Choroid plexus epithelial cell (primary cell): Measurements from ENCODE around the gene GPRIN1.
A peak's percentile ranks its signal among the peaks of the same experiment; 100 is the strongest.

Source experiments
- DNase-seq: peaks from one replicate; pipeline ENCODE4 v3.0.0-alpha.2; 2010; ENCODE audit warnings: low read depth
- H3K4me3 ChIP-seq: 2 replicates; pipeline ENCODE4 v1.5.1; 2011; ENCODE audit warnings: low read depth, mild to moderate bottlenecking, control low read depth, low read length, moderate library complexity
- TF ChIP-seq, protein P1 (sequence below): conservative IDR thresholded peaks from 2 replicates; pipeline ENCODE4 v1.5.1; 2011; ENCODE audit warnings: low read depth, mild to moderate bottlenecking, control low read depth, inconsistent platforms, low read length, moderate library complexity

Gene GPRIN1

GRCh38 chr5:176581361-176581760 lies 28.6 kb downstream of the GPRIN1 start:
- TF ChIP-seq, protein P1, sequence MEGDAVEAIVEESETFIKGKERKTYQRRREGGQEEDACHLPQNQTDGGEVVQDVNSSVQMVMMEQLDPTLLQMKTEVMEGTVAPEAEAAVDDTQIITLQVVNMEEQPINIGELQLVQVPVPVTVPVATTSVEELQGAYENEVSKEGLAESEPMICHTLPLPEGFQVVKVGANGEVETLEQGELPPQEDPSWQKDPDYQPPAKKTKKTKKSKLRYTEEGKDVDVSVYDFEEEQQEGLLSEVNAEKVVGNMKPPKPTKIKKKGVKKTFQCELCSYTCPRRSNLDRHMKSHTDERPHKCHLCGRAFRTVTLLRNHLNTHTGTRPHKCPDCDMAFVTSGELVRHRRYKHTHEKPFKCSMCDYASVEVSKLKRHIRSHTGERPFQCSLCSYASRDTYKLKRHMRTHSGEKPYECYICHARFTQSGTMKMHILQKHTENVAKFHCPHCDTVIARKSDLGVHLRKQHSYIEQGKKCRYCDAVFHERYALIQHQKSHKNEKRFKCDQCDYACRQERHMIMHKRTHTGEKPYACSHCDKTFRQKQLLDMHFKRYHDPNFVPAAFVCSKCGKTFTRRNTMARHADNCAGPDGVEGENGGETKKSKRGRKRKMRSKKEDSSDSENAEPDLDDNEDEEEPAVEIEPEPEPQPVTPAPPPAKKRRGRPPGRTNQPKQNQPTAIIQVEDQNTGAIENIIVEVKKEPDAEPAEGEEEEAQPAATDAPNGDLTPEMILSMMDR: no peak
- DNase-seq: no peak
- H3K4me3 ChIP-seq: no peak overlapping the region

DNA sequence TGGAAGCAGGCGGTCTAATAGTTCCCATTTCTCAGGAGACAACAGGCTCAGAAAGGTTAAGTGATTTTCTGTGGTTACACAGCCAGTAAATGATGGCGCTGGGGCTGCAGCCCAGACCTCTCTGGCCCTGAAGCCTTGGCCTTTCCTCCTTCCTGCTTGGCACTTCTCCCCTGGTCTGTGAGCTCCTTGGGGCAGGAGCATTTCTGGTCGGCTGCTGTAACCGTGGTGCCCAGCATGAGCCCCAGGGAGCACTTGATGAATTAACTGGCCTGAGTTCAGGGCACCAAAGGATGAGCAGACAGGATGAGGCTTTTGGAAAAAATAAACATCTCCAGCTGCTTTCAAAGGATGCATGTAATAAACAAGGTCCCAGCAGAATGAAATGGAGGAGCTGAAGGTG lies 30.6 kb downstream of the GPRIN1 start:
- no peak overlapping the region for H3K4me3 ChIP-seq
- TF ChIP-seq, protein P1: no peak
- DNase-seq: no peak

- H3K4me3 ChIP-seq: no peak overlapping the region
- TF ChIP-seq, protein P1: peak; percentile 71
- peak; percentile 65 for DNase-seq
These were observed 31.6 kb downstream of the GPRIN1 start for GRCh38 chr5:176578391-176578808.

DNA sequence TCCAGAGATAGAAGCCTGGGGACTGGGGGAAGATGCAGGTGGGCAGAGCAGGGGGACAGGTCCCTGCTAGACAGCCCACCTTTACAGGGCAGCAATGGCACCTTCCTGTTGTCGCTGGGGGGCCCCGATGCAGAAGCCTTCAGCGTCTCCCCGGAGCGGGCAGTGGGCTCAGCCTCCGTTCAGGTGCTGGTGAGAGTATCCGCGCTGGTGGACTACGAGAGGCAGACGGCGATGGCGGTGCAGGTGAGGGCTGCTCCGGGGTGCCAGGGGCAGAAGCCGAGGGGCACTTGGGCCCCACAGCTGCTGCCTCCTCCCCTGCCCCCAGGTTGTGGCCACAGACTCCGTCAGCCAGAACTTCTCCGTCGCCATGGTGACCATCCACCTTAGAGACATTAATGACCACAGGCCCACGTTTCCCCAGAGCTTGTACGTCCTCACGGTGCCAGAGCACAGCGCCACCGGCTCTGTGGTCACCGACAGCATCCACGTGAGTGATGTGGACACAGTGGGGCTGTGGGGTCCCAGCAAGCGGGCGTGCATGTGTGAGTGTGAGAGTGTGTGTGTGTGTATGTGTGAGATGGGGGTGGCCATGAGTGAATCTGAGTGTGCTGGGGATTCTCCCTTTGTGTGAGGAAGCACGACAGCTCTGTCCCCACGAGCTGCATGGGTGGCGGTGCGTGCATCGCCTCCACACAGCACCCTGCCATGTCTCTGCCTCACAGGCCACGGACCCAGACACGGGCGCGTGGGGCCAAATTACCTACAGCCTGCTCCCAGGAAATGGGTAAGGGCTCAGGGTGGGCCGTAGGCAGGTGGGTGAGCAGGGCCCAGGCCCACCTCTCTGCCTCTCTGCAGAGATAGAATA lies 32.4 kb downstream of the GPRIN1 start:
- no peak for DNase-seq
- TF ChIP-seq, protein P1: no peak
- no peak overlapping the region for H3K4me3 ChIP-seq

DNA sequence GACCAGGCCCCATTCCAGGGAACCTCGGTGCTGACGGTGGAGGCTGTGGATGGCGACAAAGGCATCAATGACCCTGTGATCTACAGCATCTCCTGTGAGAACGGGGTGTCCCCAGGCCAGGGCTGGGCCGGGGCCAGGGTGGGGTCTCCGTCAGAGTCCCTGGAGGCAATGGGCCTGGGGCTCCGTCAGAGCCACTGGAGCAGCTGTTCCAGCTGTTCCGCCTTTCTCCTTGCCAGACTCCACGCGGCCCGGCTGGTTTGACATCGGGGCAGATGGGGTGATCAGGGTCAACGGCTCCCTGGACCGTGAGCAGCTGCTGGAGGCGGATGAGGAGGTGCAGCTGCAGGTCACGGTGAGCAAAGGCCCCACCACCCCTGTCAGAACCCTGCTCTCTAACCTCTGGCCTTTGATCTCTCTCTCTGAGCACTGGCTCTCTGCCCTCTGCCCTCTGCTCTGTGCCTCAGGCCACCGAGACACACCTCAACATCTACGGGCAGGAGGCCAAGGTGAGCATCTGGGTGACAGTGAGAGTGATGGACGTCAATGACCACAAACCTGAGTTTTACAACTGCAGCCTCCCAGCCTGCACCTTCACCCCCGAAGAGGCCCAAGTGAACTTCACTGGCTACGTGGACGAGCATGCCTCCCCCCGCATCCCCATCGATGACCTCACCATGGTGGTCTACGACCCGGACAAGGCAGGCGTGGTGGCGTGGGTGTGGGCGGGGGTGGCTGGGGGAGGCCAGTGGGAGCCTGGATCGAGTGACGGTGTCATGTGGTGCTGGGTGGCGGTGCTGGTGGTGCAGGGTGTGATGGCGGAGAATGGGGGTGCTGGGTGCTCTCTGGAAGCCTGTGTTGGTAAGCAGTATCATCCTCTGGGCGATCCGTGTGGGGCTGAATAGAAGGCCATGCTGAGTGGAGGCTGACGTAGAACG lies 34.2 kb downstream of the GPRIN1 start:
- no peak overlapping the region for H3K4me3 ChIP-seq
- DNase-seq: no peak
- TF ChIP-seq, protein P1: no peak

DNA sequence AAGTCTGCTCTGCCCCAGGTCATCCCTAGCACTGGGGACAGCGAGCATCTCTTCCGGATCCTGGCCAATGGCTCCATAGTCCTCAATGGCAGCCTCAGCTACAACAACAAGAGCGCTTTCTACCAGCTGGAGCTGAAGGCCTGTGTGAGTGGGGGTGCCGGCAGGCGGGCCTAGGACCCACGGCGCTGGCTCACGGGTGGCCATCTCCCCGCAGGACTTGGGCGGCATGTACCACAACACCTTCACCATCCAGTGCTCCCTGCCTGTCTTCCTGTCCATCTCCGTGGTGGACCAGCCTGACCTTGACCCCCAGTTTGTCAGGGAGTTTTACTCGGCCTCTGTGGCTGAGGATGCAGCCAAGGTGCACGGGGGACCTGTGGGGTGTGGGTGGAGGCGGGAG lies 34.9 kb downstream of the GPRIN1 start:
- TF ChIP-seq, protein P1: no peak
- DNase-seq: no peak
- H3K4me3 ChIP-seq: no peak overlapping the region

DNA sequence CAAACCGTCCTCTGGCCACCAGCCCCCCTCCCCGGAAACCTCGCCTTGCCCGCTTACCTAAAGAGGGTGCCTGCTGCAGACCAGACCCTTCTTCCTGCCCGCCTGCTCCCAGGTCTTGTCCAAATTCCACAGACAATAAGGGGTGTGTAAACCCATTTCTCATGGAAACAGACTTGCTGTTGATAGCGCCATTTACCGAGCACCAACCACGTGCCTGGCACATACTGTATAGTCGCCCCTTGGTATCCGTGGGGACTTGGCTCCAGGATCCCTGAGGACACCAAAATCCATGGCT lies 35.7 kb downstream of the GPRIN1 start:
- H3K4me3 ChIP-seq: no peak overlapping the region
- DNase-seq: no peak
- TF ChIP-seq, protein P1: no peak
